Activated T-cell treated with anti-CD3 and anti-CD28 coated beads, Interleukin-2, amount 50 U/mL, for 24 hours (primary cell): ENCODE results near the gene ADAMTS15.

ENCODE experiments used
- DNase-seq: peaks from one replicate; pipeline ENCODE4 v3.0.0-alpha.2; 2020
- H3K27ac Mint-ChIP-seq: 2 replicates; pipeline ENCODE4 v1.8.0; 2020; ENCODE audit warnings: mild to moderate bottlenecking, mixed read lengths
- H3K27me3 Mint-ChIP-seq: 2 replicates; pipeline ENCODE4 v1.8.0; 2020; ENCODE audit warnings: mixed read lengths
- H3K36me3 Mint-ChIP-seq: 2 replicates; pipeline ENCODE4 v1.8.0; 2020; ENCODE audit warnings: low read depth, mixed read lengths
- H3K4me1 Mint-ChIP-seq: 2 replicates; pipeline ENCODE4 v1.8.0; 2020; ENCODE audit warnings: low read depth, mixed read lengths
- H3K4me3 Mint-ChIP-seq: 2 replicates; pipeline ENCODE4 v1.8.0; 2020; ENCODE audit warnings: mild to moderate bottlenecking, moderate library complexity, mixed read lengths
- H3K9me3 Mint-ChIP-seq: 2 replicates; pipeline ENCODE4 v1.8.0; 2020; ENCODE audit warnings: mixed read lengths

Gene ADAMTS15

DNA sequence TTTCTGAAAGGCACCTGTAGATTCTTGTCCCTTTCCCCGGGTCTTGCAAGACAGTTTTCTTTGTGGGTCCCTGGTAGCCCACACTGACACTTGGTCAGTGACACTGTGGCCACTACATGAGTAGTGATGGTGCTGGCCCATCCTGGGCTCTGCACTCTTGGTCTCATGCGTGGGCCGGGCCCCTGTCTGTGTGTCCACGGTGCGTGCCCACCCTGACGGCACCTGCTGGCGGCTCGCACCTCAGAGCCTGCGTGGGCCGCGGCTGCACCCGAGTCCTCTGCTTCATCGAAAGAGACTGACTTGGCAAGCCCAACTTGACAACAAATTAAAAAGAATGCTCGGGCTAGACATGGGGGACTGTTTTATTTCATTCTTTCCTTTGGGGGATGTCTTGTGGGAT is 37.5 kb downstream of the ADAMTS15 start:
- no peaks in the 10 kb centered on the region for H3K27me3 Mint-ChIP-seq
- H3K27ac Mint-ChIP-seq, result no peak overlapping the region
- no peak for DNase-seq
- no peaks in the 10 kb centered on the region for H3K9me3 Mint-ChIP-seq
- H3K4me1 Mint-ChIP-seq, result no peaks in the 10 kb centered on the region
- H3K4me3 Mint-ChIP-seq, result no peak overlapping the region
- H3K36me3 Mint-ChIP-seq, result no peaks in the 10 kb centered on the region

GRCh38 chr11:130486391-130486836 is 38.0 kb downstream of the ADAMTS15 start:
- no peak overlapping the region for H3K27ac Mint-ChIP-seq
- H3K27me3 Mint-ChIP-seq, result no peaks in the 10 kb centered on the region
- H3K36me3 Mint-ChIP-seq, result no peaks in the 10 kb centered on the region
- H3K4me1 Mint-ChIP-seq, result no peaks in the 10 kb centered on the region
- no peaks in the 10 kb centered on the region for H3K9me3 Mint-ChIP-seq
- DNase-seq, result no peak
- H3K4me3 Mint-ChIP-seq, result no peak overlapping the region

- no peaks in the 10 kb centered on the region for H3K27me3 Mint-ChIP-seq
- H3K9me3 Mint-ChIP-seq, result no peaks in the 10 kb centered on the region
- H3K4me1 Mint-ChIP-seq, result no peaks in the 10 kb centered on the region
- no peak overlapping the region for H3K4me3 Mint-ChIP-seq
- DNase-seq, result no peak
- H3K36me3 Mint-ChIP-seq, result no peaks in the 10 kb centered on the region
- H3K27ac Mint-ChIP-seq, result no peak overlapping the region
Measured at GRCh38 chr11:130486987-130487923, 38.8 kb downstream of the ADAMTS15 start.

DNA sequence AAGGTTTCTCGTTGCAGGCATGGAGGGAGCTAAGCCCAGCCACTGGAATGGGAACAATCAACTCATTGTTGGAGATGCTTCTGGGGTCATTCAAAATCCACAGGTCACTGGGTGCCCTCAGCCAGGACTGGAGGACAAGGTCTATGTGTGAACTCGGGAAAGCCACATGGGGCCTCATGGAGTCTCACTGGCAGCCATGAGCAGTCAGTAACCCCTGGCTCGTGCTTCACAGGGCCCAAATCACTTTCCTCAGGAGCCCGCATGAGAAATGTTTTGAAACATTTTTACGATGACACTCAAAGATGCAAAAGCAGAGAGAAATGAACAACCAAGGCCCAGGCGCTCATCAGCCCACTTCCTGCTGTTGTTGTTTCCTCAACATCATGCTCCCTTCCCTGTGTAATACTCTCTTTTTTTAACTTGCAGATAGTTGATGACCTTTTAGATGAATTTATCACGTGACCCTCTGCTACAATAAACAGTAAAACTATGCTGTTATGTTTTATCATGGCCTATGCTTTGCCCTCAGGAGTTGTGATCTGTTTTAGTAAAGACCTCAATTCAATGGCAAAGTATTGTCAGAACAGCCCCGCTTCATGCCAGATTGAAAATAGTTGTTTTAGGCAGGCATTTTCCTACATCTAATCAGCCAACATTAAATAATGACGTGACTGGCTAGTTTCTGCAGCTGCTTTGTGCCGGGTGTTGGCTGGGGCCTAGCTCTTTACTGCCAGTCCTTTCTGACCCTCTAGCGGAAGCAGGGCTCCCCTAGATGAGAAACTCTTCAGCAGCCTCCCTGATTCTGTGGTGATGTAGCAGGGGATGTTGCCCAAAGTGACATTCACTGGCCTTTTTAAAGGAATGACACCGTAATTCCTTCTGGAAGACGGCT is 39.7 kb downstream of the ADAMTS15 start:
- Mint-ChIP-seq H3K4me1 (no peaks in the 10 kb centered on the region), H3K27ac (no peak overlapping the region), H3K9me3 (no peaks in the 10 kb centered on the region), H3K36me3 (no peaks in the 10 kb centered on the region), H3K27me3 (no peaks in the 10 kb centered on the region), H3K4me3 (no peak overlapping the region)
- no peak for DNase-seq

DNA sequence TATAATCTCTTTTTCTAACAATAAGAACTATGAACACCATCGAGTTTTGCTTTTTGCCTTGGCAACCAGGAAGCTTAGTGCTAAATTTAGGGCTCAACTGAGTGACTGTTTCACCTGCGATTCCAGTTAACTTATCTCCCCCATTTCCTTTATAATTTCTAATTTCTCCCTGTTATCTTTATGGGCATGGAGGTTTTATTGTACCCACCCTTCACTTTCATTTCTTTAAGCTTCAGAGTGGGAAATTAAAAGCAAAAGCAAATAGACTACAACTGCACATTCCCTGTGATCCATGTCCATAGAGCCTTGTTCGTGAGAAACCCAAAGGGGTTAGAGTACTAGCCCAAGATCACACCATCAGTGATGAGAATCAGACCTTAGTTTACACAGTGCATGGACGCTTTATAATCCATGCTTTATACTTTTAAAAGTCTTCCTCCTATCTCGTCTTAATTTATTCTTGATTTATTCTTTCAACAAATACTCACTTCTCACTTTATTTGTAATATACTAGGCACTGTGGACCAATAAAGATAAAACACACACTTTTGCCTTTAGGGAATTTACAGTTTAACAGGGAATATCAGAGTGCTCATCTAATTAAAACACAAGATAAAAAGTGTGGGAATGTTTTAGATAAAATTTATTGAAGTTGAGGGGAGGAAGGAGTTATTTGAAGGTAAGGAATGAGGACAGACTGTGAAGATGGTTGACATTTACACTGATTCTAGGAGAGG is 40.6 kb downstream of the ADAMTS15 start:
- no peaks in the 10 kb centered on the region for H3K36me3 Mint-ChIP-seq
- no peaks in the 10 kb centered on the region for H3K9me3 Mint-ChIP-seq
- H3K4me1 Mint-ChIP-seq, result no peaks in the 10 kb centered on the region
- H3K27me3 Mint-ChIP-seq, result no peaks in the 10 kb centered on the region
- H3K4me3 Mint-ChIP-seq, result no peak overlapping the region
- DNase-seq, result no peak
- no peak overlapping the region for H3K27ac Mint-ChIP-seq

DNA sequence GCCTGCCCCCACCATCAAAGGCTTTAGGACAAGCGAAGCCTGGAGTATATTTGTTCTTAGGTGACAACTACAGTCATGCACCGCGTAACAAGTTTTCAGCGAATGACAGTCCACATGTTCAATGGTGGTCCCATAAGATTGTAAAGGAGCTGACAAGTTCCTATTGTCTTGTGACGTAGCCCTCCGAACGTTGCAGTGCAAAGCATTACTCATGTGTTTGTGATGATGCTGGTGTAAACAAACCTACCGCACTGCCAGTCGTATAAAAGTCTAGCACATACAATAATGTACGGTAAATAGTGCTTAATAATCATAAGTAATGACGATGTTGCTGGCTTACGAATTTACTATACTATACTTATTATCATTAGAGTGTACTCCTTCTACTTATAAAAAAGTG is 41.3 kb downstream of the ADAMTS15 start:
- no peak overlapping the region for H3K4me3 Mint-ChIP-seq
- no peak overlapping the region for H3K27ac Mint-ChIP-seq
- H3K27me3 Mint-ChIP-seq, result no peaks in the 10 kb centered on the region
- H3K36me3 Mint-ChIP-seq, result no peaks in the 10 kb centered on the region
- DNase-seq, result no peak
- H3K9me3 Mint-ChIP-seq, result no peaks in the 10 kb centered on the region
- no peaks in the 10 kb centered on the region for H3K4me1 Mint-ChIP-seq

GRCh38 chr11:130490682-130491449 is 42.4 kb downstream of the ADAMTS15 start:
- no peaks in the 10 kb centered on the region for H3K36me3 Mint-ChIP-seq
- peaks cover under 1% of the 10 kb centered on the region for H3K27me3 Mint-ChIP-seq
- H3K27ac Mint-ChIP-seq, result no peak overlapping the region
- DNase-seq, result no peak
- no peaks in the 10 kb centered on the region for H3K9me3 Mint-ChIP-seq
- no peak overlapping the region for H3K4me3 Mint-ChIP-seq
- no peaks in the 10 kb centered on the region for H3K4me1 Mint-ChIP-seq

DNA sequence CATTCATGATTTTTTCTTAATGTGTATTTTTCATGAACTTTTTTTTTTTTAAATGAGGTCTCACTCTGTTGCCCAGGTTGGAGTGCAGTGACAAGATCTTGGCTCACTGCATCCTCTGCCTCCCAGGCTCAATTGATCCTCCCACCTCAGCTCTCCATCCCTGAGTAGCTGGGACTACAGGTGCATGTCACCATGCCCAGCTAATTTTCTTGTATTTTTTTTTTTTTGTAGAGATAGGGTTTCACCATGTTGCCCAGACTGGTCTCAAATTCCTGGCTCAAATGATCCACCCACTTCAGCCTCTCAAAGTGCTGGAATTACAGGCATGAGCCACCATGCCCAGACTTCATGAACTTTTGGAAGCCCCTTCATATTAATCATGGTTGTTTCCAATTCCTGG is 49.7 kb downstream of the ADAMTS15 start:
- Mint-ChIP-seq H3K36me3 (no peaks in the 10 kb centered on the region), H3K27me3 (peaks cover 19% of the 10 kb centered on the region), H3K4me3 (no peak overlapping the region), H3K27ac (no peak overlapping the region), H3K9me3 (peaks cover 5% of the 10 kb centered on the region), H3K4me1 (no peaks in the 10 kb centered on the region)
- no peak for DNase-seq

GRCh38 chr11:130499828-130500227 is 51.4 kb downstream of the ADAMTS15 start:
- Mint-ChIP-seq H3K27me3 (peaks cover 26% of the 10 kb centered on the region), H3K27ac (no peak overlapping the region), H3K4me3 (no peak overlapping the region), H3K36me3 (no peaks in the 10 kb centered on the region), H3K9me3 (peaks cover 5% of the 10 kb centered on the region), H3K4me1 (no peaks in the 10 kb centered on the region)
- DNase-seq, result no peak

DNA sequence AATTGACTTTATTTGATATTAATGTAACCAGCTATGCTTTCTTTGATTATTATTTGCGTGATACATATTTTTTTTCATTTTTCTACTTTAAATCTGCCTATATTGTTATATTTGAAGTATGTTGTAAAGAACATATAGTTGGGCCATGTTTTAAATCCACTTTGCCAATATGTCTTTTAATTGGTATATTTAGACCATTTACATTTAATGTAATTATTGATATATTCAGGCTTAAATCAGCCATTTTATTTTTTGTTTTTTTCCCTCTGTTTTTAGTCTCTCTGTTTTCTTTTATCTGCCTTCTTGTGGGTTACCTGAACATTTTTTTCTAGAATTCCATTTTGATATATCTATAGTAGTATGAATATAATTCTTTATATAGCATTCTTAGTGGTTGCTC is 55.9 kb downstream of the ADAMTS15 start:
- Mint-ChIP-seq H3K4me3 (no peak overlapping the region), H3K27ac (no peak overlapping the region), H3K27me3 (peaks cover 21% of the 10 kb centered on the region), H3K36me3 (no peaks in the 10 kb centered on the region), H3K9me3 (peaks cover 17% of the 10 kb centered on the region), H3K4me1 (no peaks in the 10 kb centered on the region)
- no peak for DNase-seq

GRCh38 chr11:130508913-130509312 is 60.5 kb downstream of the ADAMTS15 start:
- peaks cover 17% of the 10 kb centered on the region for H3K9me3 Mint-ChIP-seq
- H3K4me3 Mint-ChIP-seq, result no peak overlapping the region
- no peak overlapping the region for H3K27ac Mint-ChIP-seq
- H3K4me1 Mint-ChIP-seq, result no peaks in the 10 kb centered on the region
- peaks cover 10% of the 10 kb centered on the region for H3K27me3 Mint-ChIP-seq
- DNase-seq, result no peak
- H3K36me3 Mint-ChIP-seq, result no peaks in the 10 kb centered on the region

- no peaks in the 10 kb centered on the region for H3K4me1 Mint-ChIP-seq
- DNase-seq, result no peak
- H3K9me3 Mint-ChIP-seq, result peaks cover 17% of the 10 kb centered on the region
- no peaks in the 10 kb centered on the region for H3K36me3 Mint-ChIP-seq
- H3K27me3 Mint-ChIP-seq, result peaks cover 10% of the 10 kb centered on the region
- H3K4me3 Mint-ChIP-seq, result no peak overlapping the region
- H3K27ac Mint-ChIP-seq, result no peak overlapping the region
Measured at GRCh38 chr11:130509942-130510341, 61.5 kb downstream of the ADAMTS15 start.

DNA sequence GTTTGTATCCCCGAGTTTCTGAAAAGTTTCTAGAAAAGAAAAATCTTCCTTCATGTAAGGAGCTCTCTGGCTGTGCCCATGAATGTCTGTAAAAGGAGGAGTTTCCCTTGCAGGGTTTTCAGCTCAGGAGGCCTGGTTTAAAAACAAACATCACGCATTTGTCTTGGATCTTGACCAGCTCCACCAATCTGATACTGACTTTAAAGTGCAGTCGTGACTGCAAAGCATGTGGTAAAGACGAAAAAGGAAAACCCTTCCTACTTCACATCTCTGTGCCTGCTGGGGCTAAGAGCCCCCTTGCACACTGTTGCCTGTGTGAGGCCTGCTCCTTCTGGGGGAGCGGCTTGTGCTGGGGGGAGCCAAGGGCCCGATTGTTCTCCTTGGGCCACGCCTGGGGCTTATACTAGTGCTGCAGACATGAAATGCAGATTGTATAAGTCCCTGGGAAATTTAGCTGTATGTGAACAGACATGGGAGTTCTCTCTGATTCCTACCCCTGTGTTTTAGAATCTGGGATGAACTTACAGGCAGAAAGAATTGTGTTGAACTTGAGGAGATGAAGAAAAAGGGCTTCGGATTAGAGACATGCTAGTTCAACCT is 62.1 kb downstream of the ADAMTS15 start:
- no peak for DNase-seq
- no peak overlapping the region for H3K4me3 Mint-ChIP-seq
- H3K36me3 Mint-ChIP-seq, result no peaks in the 10 kb centered on the region
- H3K27ac Mint-ChIP-seq, result no peak overlapping the region
- peaks cover 6% of the 10 kb centered on the region for H3K27me3 Mint-ChIP-seq
- peaks cover 17% of the 10 kb centered on the region for H3K9me3 Mint-ChIP-seq
- no peaks in the 10 kb centered on the region for H3K4me1 Mint-ChIP-seq
